Panc1 (cell line): ENCODE data around the gene FAT1. TPM values are rescaled to one million over a fixed set of nuclear protein-coding genes. Genes with fewer than 3 reads are reported as not detected.

ENCODE experiments used
- ATAC-seq: fragments of 200-7000 bp; cut with Tn5 transposase; 2 replicates; pipeline ENCODE4 v1.9.1; 2020; ENCODE audit warnings: mild to moderate bottlenecking, moderate library complexity
- BruUV-seq: library from RNA; stranded (reverse); fragments of 400-500 nt; replicated peaks from 2 replicates; lab custom pipeline; 2021; lab: Mats Ljungman, UMichigan
- CTCF ChIA-PET: fragments of 300-600 bp; sonication (Branson Sonifier 250); formaldehyde crosslinking; loops from one replicate; lab custom pipeline; 2022; ENCODE audit warnings: antibody characterized with exemption; lab: Charles Lee
- POLR2A ChIA-PET: fragments of 300-600 bp; sonication (Branson Sonifier 250); formaldehyde crosslinking; loops from one replicate; lab custom pipeline; 2022; ENCODE audit warnings: antibody characterized with exemption; lab: Charles Lee
- DNase-seq: peaks from one replicate; pipeline ENCODE4 v3.0.0-alpha.2; 2010; ENCODE audit warnings: low read depth, low spot score
- H3K27ac ChIP-seq: 2 replicates; pipeline ENCODE4 v1.5.1; 2011; ENCODE audit warnings: mild to moderate bottlenecking, low read length, inconsistent platforms
- H3K27me3 ChIP-seq: fragments of 200-500 bp; sonication (Bioruptor generic); 2 replicates; pipeline ENCODE4 v1.6.0; 2014; ENCODE audit warnings: low read length, inconsistent platforms; ENCODE audit not compliant: control insufficient read depth, insufficient read depth
- H3K36me3 ChIP-seq: fragments of 200-500 bp; sonication (Bioruptor generic); 2 replicates; pipeline ENCODE4 v1.5.1; 2014; ENCODE audit warnings: inconsistent platforms, mild to moderate bottlenecking, low read length, moderate library complexity; ENCODE audit not compliant: control insufficient read depth, insufficient read depth
- H3K4me1 ChIP-seq: 2 replicates; pipeline ENCODE4 v1.5.1; 2011; ENCODE audit warnings: inconsistent platforms, mild to moderate bottlenecking, low read length, moderate library complexity; ENCODE audit not compliant: control insufficient read depth, insufficient read depth
- H3K4me3 ChIP-seq, 2 experiments: 2 replicates each; pipeline ENCODE4 v1.5.1; 2011 to 2012; ENCODE audit warnings: low read depth in 2 of 2, low read length in 2 of 2, mild to moderate bottlenecking in 2 of 2, inconsistent platforms in 1 of 2, moderate library complexity in 1 of 2
- H3K9me3 ChIP-seq: fragments of 200-500 bp; sonication (Bioruptor generic); 2 replicates; pipeline ENCODE4 v1.5.1; 2014; ENCODE audit warnings: low read depth, mild to moderate bottlenecking, inconsistent platforms, low read length, moderate library complexity; ENCODE audit not compliant: control insufficient read depth, insufficient read depth
- POLR2AphosphoS5 ChIP-seq: IDR thresholded peaks from 2 replicates; pipeline ENCODE4 v1.6.1; 2012; ENCODE audit warnings: mild to moderate bottlenecking, low read depth, low read length, moderate library complexity
- SIN3A ChIP-seq: IDR thresholded peaks from 2 replicates; pipeline ENCODE4 v1.6.1; 2012; ENCODE audit warnings: low read depth, mild to moderate bottlenecking, low read length, moderate library complexity, borderline replicate concordance; ENCODE audit not compliant: insufficient read depth
- TCF7L2 ChIP-seq: IDR thresholded peaks from 2 replicates; pipeline ENCODE4 v1.6.1; 2011; ENCODE audit warnings: mild to moderate bottlenecking, low read depth, low read length, inconsistent platforms
- in situ Hi-C: cut with HindIII; loops from 2 replicates; pipeline ENCODE4 v1.10.0; 2016; ENCODE audit warnings: low sequenced_read_pairs, low pct_unique_long_range_greater_than_20kb
- intact Hi-C: fragments of 100-400 bp; cut with micrococcal nuclease; formaldehyde crosslinking; loops from one replicate; pipeline ENCODE4 v1.10.0; 2022; ENCODE audit not compliant: unreplicated experiment
- total RNA-seq: library from RNA; stranded (reverse); gene quantifications from one replicate; pipeline ENCODE4 v1.2.1, GENCODE V29; 2021; ENCODE audit not compliant: unreplicated experiment
- TF ChIP-seq, protein P1 (sequence below): fragments of 450-650 bp; IDR thresholded peaks from 2 replicates; pipeline ENCODE4 v1.5.1; 2017; ENCODE audit warnings: mild to moderate bottlenecking
- TF ChIP-seq, protein P2 (sequence below), 2 experiments: IDR thresholded peaks; 2 replicates each; pipeline ENCODE4 v1.6.1; 2011 to 2012; ENCODE audit warnings: low read depth in 2 of 2, control low read depth in 1 of 2, low read length in 1 of 2, mild to moderate bottlenecking in 1 of 2, moderate library complexity in 1 of 2; ENCODE audit not compliant: insufficient read depth in 1 of 2

FAT1 gene
- total RNA-seq, 1 experiment from 2014 or later = 288 TPM

DNA sequence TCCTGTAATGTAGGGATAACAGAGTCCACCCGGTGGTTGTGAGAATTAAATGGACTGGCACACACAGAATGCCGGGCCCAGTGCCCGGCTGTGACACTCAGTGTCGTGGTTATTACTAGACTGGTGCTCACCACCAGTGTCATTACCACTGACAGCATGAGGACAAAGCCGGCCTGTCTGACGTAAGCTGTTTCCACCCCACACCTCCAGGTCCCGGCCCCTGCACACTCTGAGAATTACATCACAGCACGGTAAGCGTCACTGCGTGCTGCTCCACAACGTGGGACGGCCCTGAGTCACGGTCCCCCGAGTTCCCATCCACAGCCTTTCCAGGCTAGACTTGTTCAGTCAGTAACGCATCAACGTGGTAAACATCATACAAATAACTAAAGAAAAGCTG, 22.9 kb downstream of the FAT1 start:
- Histone ChIP-seq H3K9me3 (no peaks in the 10 kb centered on the region), H3K4me3 (peak overlapping the region in 1 of 2 experiments; percentile 25; a peak in 2 of 4 replicates), H3K27ac (peak overlapping the region; percentile 98), H3K27me3 (no peaks in the 10 kb centered on the region), H3K4me1 (peaks cover 91% of the 10 kb centered on the region), H3K36me3 (no peaks in the 10 kb centered on the region; the same call in 1 of the 2 replicates)
- in situ Hi-C loops (no loop called here), intact Hi-C loops (no loop called here)
- ATAC-seq (peak; percentile 52), DNase-seq (no peak)
- TF ChIP-seq, protein P1, sequence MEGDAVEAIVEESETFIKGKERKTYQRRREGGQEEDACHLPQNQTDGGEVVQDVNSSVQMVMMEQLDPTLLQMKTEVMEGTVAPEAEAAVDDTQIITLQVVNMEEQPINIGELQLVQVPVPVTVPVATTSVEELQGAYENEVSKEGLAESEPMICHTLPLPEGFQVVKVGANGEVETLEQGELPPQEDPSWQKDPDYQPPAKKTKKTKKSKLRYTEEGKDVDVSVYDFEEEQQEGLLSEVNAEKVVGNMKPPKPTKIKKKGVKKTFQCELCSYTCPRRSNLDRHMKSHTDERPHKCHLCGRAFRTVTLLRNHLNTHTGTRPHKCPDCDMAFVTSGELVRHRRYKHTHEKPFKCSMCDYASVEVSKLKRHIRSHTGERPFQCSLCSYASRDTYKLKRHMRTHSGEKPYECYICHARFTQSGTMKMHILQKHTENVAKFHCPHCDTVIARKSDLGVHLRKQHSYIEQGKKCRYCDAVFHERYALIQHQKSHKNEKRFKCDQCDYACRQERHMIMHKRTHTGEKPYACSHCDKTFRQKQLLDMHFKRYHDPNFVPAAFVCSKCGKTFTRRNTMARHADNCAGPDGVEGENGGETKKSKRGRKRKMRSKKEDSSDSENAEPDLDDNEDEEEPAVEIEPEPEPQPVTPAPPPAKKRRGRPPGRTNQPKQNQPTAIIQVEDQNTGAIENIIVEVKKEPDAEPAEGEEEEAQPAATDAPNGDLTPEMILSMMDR = no peak
- TF ChIP-seq SIN3A (no peak), POLR2AphosphoS5 (no peak), TCF7L2 (no peak)
- TF ChIP-seq, protein P2, sequence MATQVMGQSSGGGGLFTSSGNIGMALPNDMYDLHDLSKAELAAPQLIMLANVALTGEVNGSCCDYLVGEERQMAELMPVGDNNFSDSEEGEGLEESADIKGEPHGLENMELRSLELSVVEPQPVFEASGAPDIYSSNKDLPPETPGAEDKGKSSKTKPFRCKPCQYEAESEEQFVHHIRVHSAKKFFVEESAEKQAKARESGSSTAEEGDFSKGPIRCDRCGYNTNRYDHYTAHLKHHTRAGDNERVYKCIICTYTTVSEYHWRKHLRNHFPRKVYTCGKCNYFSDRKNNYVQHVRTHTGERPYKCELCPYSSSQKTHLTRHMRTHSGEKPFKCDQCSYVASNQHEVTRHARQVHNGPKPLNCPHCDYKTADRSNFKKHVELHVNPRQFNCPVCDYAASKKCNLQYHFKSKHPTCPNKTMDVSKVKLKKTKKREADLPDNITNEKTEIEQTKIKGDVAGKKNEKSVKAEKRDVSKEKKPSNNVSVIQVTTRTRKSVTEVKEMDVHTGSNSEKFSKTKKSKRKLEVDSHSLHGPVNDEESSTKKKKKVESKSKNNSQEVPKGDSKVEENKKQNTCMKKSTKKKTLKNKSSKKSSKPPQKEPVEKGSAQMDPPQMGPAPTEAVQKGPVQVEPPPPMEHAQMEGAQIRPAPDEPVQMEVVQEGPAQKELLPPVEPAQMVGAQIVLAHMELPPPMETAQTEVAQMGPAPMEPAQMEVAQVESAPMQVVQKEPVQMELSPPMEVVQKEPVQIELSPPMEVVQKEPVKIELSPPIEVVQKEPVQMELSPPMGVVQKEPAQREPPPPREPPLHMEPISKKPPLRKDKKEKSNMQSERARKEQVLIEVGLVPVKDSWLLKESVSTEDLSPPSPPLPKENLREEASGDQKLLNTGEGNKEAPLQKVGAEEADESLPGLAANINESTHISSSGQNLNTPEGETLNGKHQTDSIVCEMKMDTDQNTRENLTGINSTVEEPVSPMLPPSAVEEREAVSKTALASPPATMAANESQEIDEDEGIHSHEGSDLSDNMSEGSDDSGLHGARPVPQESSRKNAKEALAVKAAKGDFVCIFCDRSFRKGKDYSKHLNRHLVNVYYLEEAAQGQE (IDR thresholded peaks at IDR 0.05; ENCODE audit: insufficient read depth in 1 of 2, low read depth in 2 of 2, low read length in 1 of 2) = no peak
- POLR2A ChIA-PET = no interaction called here
- CTCF ChIA-PET = interaction anchor here (0.6 kb wide), 1 partner anchor 369 kb away, joined by 3 read pairs; no protein-coding TSS in a partner anchor
- BruUV-seq = no TSS peak

DNA sequence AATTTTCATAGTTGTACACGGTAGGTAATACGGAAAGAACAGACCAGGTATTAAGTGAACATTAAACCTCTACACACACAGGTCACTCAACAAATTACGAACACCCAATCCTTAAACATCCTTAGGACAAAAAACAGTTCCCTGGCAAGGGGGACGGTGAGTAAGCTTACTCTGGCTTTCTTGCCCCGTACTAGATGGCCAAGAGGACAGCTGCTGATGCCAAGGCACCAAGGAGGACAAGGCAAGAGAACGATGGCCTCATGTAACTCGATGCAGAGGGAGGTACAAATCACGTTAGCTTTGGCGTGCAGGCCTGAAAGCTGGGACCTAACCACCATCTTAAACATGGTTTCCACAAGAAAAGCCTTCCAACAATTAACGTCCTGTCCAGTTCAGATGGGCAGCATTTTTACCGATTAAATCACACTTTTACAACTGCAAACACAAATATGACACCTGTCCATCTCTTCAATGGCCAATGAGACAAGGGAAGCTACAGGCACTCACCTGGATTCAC, 23.7 kb downstream of the FAT1 start:
- intact Hi-C loops (no loop called here), in situ Hi-C loops (no loop called here)
- DNase-seq = no peak
- no peak for TF ChIP-seq POLR2AphosphoS5
- no peak for TF ChIP-seq TCF7L2
- TF ChIP-seq SIN3A = no peak
- TF ChIP-seq, protein P2 (IDR thresholded peaks at IDR 0.05; ENCODE audit: insufficient read depth in 1 of 2, low read depth in 2 of 2, low read length in 1 of 2) = no peak
- TF ChIP-seq, protein P1 = no peak
- ChIA-PET POLR2A (interaction anchor here (0.7 kb wide), 1 partner anchor 200 kb away, joined by 13 read pairs; no protein-coding TSS in a partner anchor), CTCF (no interaction called here)
- no peak overlapping the region for H3K4me3 ChIP-seq
- H3K9me3 ChIP-seq = no peaks in the 10 kb centered on the region
- peaks cover 92% of the 10 kb centered on the region for H3K4me1 ChIP-seq
- peak overlapping the region; percentile 98 for H3K27ac ChIP-seq
- no peaks in the 10 kb centered on the region; the same call in 1 of the 2 replicates for H3K36me3 ChIP-seq
- BruUV-seq = no TSS peak
- no peak for ATAC-seq
- no peaks in the 10 kb centered on the region for H3K27me3 ChIP-seq
